Spleen (tissue), 11 donors: ENCODE results near the gene ELFN2. TPM values are rescaled to one million over a fixed set of nuclear protein-coding genes. Genes with fewer than 3 reads are reported as not detected.

ENCODE experiments used
- DNase-seq: peaks from one replicate; pipeline ENCODE4 v3.0.0-alpha.2; 2020
- H3K27ac ChIP-seq, 8 donors: fragments of 200-600 bp; sonication (generic) in 7 of 8; 1 replicate in 4 of 8; 2 replicates in 4 of 8; pipeline versions ENCODE4 v1.5.0 to v1.8.0; 2016 to 2021; ENCODE audit warnings: inconsistent platforms in 4 of 8, mild to moderate bottlenecking in 4 of 8, moderate library complexity in 1 of 8
- H3K27me3 ChIP-seq, 7 donors: fragments of 200-600 bp; sonication (generic) in 6 of 7; replicated peaks in 1 of 7; 1 replicate in 4 of 7; 2 replicates in 3 of 7; pipeline versions ENCODE4 v1.5.0 to v1.8.0; 2016 to 2021; ENCODE audit warnings: inconsistent platforms in 3 of 7, mild to moderate bottlenecking in 1 of 7
- H3K36me3 ChIP-seq, 6 donors: fragments of 200-600 bp; sonication (generic) in 5 of 6; 1 replicate in 4 of 6; 2 replicates in 2 of 6; pipeline versions ENCODE4 v1.5.0 to v1.8.0; 2016 to 2021; ENCODE audit warnings: inconsistent platforms in 2 of 6
- H3K4me1 ChIP-seq, 6 donors: fragments of 200-600 bp; sonication (generic) in 5 of 6; 1 replicate in 3 of 6; 2 replicates in 3 of 6; pipeline versions ENCODE4 v1.5.0 to v1.8.0; 2016 to 2021; ENCODE audit warnings: inconsistent platforms in 3 of 6
- H3K4me3 ChIP-seq, 8 donors: fragments of 200-600 bp; sonication (generic) in 7 of 8; 1 replicate in 4 of 8; 2 replicates in 4 of 8; pipeline versions ENCODE4 v1.5.0 to v1.8.0; 2016 to 2021; ENCODE audit warnings: inconsistent platforms in 4 of 8, mild to moderate bottlenecking in 4 of 8, moderate library complexity in 2 of 8
- H3K9me3 ChIP-seq, 8 donors: fragments of 200-600 bp; sonication (generic) in 7 of 8; 1 replicate in 4 of 8; 2 replicates in 4 of 8; pipeline versions ENCODE4 v1.5.0 to v1.8.0; 2016 to 2021; ENCODE audit warnings: inconsistent platforms in 4 of 8
- CTCF ChIP-seq, 11 experiments: fragments of 200-600 bp in 7 of 11; fragments of 450-650 bp in 4 of 11; sonication (generic) in 4 of 11; IDR thresholded peaks in 8 of 11; conservative IDR thresholded peaks in 3 of 11; 1 replicate in 7 of 11; 2 replicates in 4 of 11; pipeline versions ENCODE4 v1.4.0 to v1.8.0; 2016 to 2021; ENCODE audit warnings: antibody characterized with exemption in 11 of 11, inconsistent platforms in 4 of 11, mild to moderate bottlenecking in 1 of 11
- POLR2A ChIP-seq, 3 donors: fragments of 450-650 bp; IDR thresholded peaks; one replicate each; pipeline ENCODE4 v1.5.1; 2017; ENCODE audit warnings: antibody characterized with exemption in 3 of 3, mild to moderate bottlenecking in 1 of 3
- POLR2AphosphoS5 ChIP-seq, 3 donors: sonication (generic); formaldehyde crosslinking; IDR thresholded peaks; one replicate each; pipeline ENCODE4 v1.5.1; 2017; ENCODE audit warnings: antibody characterized with exemption in 3 of 3
- WGBS, 5 donors: extraction: QIAGEN DNeasy Blood & Tissue Kit in 3 of 5; methylation state at CpG; one replicate each; pipeline versions ENCODE4 v1.1.5 to v1.1.7; 2013 to 2018; 5-methylcytosine and 5-hydroxymethylcytosine counted together
- intact Hi-C: fragments of 100-400 bp; cut with DNase I; formaldehyde crosslinking; loops from one replicate; pipeline ENCODE4 v1.15.0; 2023; ENCODE audit warnings: low total_unique reads
- polyA plus RNA-seq, 3 donors: library from polyadenylated mRNA; stranded (reverse); fragments of 200-250 nt; gene quantifications; one replicate each; pipeline ENCODE4 v1.2.1, GENCODE V29; 2013
- total RNA-seq, 7 donors: library from RNA; depleted of rRNA in 3 of 7; stranded (reverse); fragments of >200 nt in 3 of 7; fragmentation: NEBNext Ultra II Directional in 4 of 7; extraction: Animal tissue kit (Norgen Biotek cat#: 25700) in 4 of 7; gene quantifications; one replicate each; pipeline versions ENCODE4 v1.1.0 to v1.2.1, GENCODE V29; 2016 to 2021
- donor health status: healthy with polysubstance abuse.
- donor health status: DM: no; HTN: no; CAD: no; lungs with moderate emphysema.
- donor health status: DM: no; HTN: no; CAD: no.
- donor health status: Bipolar disorder and iron deficiency.
- donor health status: healthy.
- donor health status: DM: no; HTN: no; CAD: no.
- donor health status: DM: yes; HTN: yes; CAD: no.

Gene ELFN2
- total and polyA plus RNA-seq, 10 donors = 0.02 to 0.19 (median 0.07) TPM; not detected in 1

GRCh38 chr22:37349043-37349814 is 78.0 kb downstream of the ELFN2 start:
- intact Hi-C loops = no loop called here
- no peak for DNase-seq
- WGBS, 5 donors = 81 to 85% (median 85%) methylated on average over 11 to 19 of the region's 19 CpGs

DNA sequence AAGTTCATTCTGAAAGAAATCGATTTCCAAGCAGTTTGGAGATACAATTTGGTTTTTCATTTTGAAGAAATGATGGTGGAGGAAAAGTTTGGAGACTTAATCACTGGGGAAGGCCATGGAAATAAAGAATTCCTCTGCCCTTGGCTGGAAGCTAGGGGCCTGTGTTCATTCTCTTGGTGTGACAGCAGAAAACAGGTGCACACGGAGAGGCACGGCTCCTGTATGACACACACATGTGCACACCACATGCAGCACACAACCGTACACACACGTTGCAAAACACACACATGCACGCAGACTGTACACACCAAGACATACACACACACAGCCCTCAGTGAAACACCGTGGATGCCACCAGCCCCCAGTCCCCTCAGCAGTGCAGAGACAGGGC is 80.8 kb downstream of the ELFN2 start:
- H3K9me3 ChIP-seq = no peaks in the 10 kb centered on the region
- WGBS, 5 donors = 79 to 86% (median 81%) methylated on average over 7 of the region's 7 CpGs
- H3K27me3 ChIP-seq = peaks cover 0 to 34% (median 0%) of the 10 kb centered on the region in 7 donors
- H3K4me3 ChIP-seq = no peak overlapping the region
- H3K36me3 ChIP-seq = no peaks in the 10 kb centered on the region
- intact Hi-C loops = no loop called here
- H3K27ac ChIP-seq = no peak overlapping the region
- H3K4me1 ChIP-seq = no peaks in the 10 kb centered on the region
- DNase-seq = no peak
- TF ChIP-seq POLR2A (IDR thresholded peaks at IDR 0.05) (no peak), POLR2AphosphoS5 (IDR thresholded peaks at IDR 0.05) (no peak)

More at GRCh38 chr22:37349043-37349814, 78.0 kb downstream of the ELFN2 start:
- H3K27me3 ChIP-seq = peaks cover 0 to 25% (median 0%) of the 10 kb centered on the region in 7 donors
- H3K36me3 ChIP-seq = no peaks in the 10 kb centered on the region
- H3K27ac ChIP-seq = no peak overlapping the region
- no peaks in the 10 kb centered on the region for H3K4me1 ChIP-seq
- no peak for TF ChIP-seq POLR2A (IDR thresholded peaks at IDR 0.05)
- no peak for TF ChIP-seq CTCF (IDR thresholded peaks at IDR 0.05 in 8 of 11, conservative IDR thresholded peaks at IDR 0.05 in 3 of 11)
- TF ChIP-seq POLR2AphosphoS5 (IDR thresholded peaks at IDR 0.05) = no peak
- no peaks in the 10 kb centered on the region for H3K9me3 ChIP-seq
- no peak overlapping the region for H3K4me3 ChIP-seq

- Histone ChIP-seq H3K27ac (no peak overlapping the region), H3K36me3 (no peaks in the 10 kb centered on the region), H3K4me3 (no peak overlapping the region), H3K4me1 (no peaks in the 10 kb centered on the region), H3K27me3 (peaks cover 0 to 29% (median 0%) of the 10 kb centered on the region in 7 donors), H3K9me3 (no peaks in the 10 kb centered on the region)
- WGBS, 5 donors = 49 to 73% (median 56%) methylated on average over 11 to 13 of the region's 13 CpGs
- DNase-seq = no peak
- intact Hi-C loops = no loop called here
- no peak for TF ChIP-seq POLR2A (IDR thresholded peaks at IDR 0.05)
- no peak for TF ChIP-seq CTCF (IDR thresholded peaks at IDR 0.05 in 8 of 11, conservative IDR thresholded peaks at IDR 0.05 in 3 of 11)
- TF ChIP-seq POLR2AphosphoS5 (IDR thresholded peaks at IDR 0.05) = no peak
Measured at GRCh38 chr22:37345863-37346504, 81.3 kb downstream of the ELFN2 start.

- Histone ChIP-seq H3K4me1 (no peaks in the 10 kb centered on the region), H3K27me3 (peaks cover 0 to 38% (median 0%) of the 10 kb centered on the region in 7 donors), H3K27ac (no peak overlapping the region), H3K36me3 (no peaks in the 10 kb centered on the region), H3K9me3 (no peaks in the 10 kb centered on the region), H3K4me3 (no peak overlapping the region)
- intact Hi-C loops = no loop called here
- TF ChIP-seq POLR2A (IDR thresholded peaks at IDR 0.05) (no peak), CTCF (IDR thresholded peaks at IDR 0.05 in 8 of 11, conservative IDR thresholded peaks at IDR 0.05 in 3 of 11) (no peak), POLR2AphosphoS5 (IDR thresholded peaks at IDR 0.05) (no peak)
- 73 to 90% (median 86%) methylated on average over 13 of the region's 13 CpGs for WGBS, 5 donors
- DNase-seq = no peak
Measured at GRCh38 chr22:37344735-37345449, 82.4 kb downstream of the ELFN2 start.
